ENCODE results near the gene CNIH1.
"Not testable (repeated sequence)": the region's sequence is repeated elsewhere in the genome, so short reads cannot be mapped to it uniquely, and the experiment has no call there.

CNIH1 gene

DNA sequence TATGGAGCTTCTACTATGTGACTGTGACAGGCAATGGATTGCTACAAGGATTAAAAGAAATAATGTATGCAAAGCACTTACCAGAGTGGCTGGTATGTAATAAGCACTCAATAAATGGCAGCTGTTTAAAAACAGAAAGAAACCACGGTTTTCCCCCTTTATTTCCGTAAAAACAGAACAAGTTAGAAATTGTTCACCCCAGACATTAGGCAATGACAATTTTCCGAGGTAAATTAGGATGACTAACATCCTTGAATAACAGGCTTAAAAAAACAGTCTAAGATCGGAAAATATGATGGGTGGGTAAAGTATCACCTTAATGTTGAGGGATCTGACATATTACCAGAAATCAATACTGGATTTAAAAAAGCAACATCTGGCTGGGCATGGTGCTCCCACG lies 20.9 kb upstream of the CNIH1 start:
- H3K36me3 ChIP-seq (ENCODE audit: insufficient read depth, low read length): no peaks in the 10 kb centered on the region
- H3K9me3 ChIP-seq (ENCODE audit: insufficient read depth, low read depth, low read length): peaks cover 18% of the 10 kb centered on the region; the same call in 1 of the 2 replicates
- 92% methylated on average over 5 of the region's 5 CpGs for WGBS

DNA sequence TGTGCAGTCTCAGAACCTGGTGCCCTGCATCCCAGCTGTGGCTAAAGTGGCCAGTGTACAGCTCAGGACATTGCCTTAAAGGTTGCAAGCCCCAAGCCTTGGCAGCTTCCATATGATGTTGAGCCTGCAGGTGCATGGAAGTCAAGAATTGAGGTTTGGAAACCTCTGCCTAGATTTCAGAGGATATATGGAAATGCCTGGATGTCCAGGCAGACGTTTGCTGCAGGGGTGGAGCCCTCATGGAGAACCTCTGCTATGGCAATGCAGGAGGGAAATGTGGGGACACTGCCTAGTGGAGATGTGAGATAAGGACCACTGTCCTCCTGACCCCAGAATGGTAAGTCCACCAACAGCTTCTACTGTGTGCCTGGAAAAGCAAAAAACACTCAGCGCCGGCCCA lies 17.9 kb upstream of the CNIH1 start:
- no peaks in the 10 kb centered on the region for H3K27me3 ChIP-seq (ENCODE audit: insufficient read depth, low read length)
- H3K9me3 ChIP-seq (ENCODE audit: insufficient read depth, low read depth, low read length): 0 out of 2 replicates have a peak, but pooled peaks cover 12% of the 10 kb centered on the region
- no peak overlapping the region for H3K4me3 ChIP-seq (ENCODE audit: low read length)
- no peak overlapping the region for H3K27ac ChIP-seq (ENCODE audit: low read depth, low read length)
- WGBS: 89% methylated on average over 3 of the region's 3 CpGs
- no peaks in the 10 kb centered on the region for H3K36me3 ChIP-seq (ENCODE audit: insufficient read depth, low read length)
- H3K4me1 ChIP-seq (ENCODE audit: insufficient read depth, low read length): no peaks in the 10 kb centered on the region
- H3K9ac ChIP-seq (ENCODE audit: low read depth, low read length): no peak overlapping the region

More for the DNA sequence above, 20.9 kb upstream of the CNIH1 start:
- no peak overlapping the region for H3K9ac ChIP-seq (ENCODE audit: low read depth, low read length)
- H3K27me3 ChIP-seq (ENCODE audit: insufficient read depth, low read length): no peaks in the 10 kb centered on the region
- H3K27ac ChIP-seq (ENCODE audit: low read depth, low read length): no peak overlapping the region
- H3K4me3 ChIP-seq (ENCODE audit: low read length): no peak overlapping the region
- no peaks in the 10 kb centered on the region for H3K4me1 ChIP-seq (ENCODE audit: insufficient read depth, low read length)

DNA sequence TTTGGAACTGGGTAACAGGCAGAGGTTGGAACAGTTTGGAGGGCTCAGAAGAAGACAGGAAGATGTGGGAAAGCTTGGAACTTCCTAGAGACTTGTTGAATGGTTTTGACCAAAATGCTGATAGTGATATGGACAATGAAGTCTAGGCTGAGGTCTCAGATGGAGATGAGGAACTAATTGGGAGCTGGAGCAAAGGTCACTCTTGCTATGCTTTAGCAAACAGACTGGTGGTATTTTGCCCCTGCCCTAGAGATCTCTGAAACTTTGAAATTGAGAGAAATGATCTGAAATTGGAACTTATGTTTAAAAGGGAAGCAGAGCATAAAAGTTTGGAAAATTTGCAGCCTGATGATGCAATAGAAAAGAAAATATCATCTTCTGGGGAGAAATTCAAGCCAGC lies 17.4 kb upstream of the CNIH1 start:
- H3K4me1 ChIP-seq (ENCODE audit: insufficient read depth, low read length); H3K27ac ChIP-seq (ENCODE audit: low read depth, low read length); H3K27me3 ChIP-seq (ENCODE audit: insufficient read depth, low read length); H3K4me3 ChIP-seq (ENCODE audit: low read length); H3K9ac ChIP-seq (ENCODE audit: low read depth, low read length); H3K36me3 ChIP-seq (ENCODE audit: insufficient read depth, low read length): not testable (repeated sequence)
- H3K9me3 ChIP-seq (ENCODE audit: insufficient read depth, low read depth, low read length): 0 out of 2 replicates have a peak, but pooled peaks cover 12% of the 10 kb centered on the region

DNA sequence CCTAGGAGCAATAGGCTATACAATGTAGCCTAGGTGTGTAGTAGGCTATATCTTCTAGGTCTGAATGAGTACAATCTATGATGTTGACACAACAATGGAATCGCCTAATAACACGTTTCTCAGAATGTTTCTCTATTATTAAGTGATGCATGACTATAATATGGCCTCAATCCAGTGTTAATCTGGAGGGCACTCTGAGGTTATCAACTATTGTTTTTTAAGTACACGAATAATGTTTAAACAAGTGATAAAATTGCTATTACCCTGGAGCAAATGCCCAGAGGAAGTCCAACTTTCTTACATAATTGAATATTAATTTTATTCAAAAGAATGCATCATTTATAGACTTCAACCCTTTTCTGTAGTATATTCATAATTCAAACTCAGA lies 16.4 kb upstream of the CNIH1 start:
- H3K27me3 ChIP-seq (ENCODE audit: insufficient read depth, low read length): no peaks in the 10 kb centered on the region
- 98% methylated on average over 3 of the region's 3 CpGs for WGBS
- H3K27ac ChIP-seq (ENCODE audit: low read depth, low read length): no peak overlapping the region

DNA sequence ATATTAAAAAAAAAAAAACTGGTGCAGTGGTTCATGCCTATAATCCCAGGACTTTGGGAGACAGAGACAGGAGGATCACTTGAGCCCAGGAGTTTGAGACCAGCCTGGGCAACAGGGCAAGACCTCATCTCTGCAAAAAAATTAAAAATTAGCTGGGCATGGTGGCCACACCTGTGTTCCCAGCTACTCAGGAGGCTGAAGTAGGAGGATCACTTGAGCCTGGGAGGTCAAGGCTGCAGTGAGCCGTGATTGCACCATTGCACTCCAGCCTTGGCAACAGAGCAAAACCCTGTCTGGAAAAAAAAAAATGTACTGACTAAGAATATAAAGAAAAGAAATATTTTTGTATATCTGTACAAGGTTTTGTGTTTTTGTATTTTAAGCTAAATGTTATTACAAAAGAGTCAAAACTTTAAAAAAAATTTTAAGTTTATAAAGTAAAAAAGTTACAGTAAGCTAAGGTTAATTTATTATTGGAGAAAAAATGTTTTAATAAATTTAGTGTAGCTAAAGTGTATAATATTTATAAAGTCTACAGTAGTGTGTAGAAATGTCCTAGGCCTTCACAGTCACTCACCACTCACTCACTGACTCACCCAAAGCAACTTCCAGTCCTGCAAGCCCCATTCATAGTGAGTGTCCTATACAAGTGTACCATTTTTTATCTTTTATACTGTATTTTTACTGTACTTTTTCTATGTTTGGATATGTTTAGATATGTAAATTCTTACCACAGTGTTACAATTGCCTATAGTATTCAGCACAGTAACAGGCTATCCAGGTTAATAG lies 15.8 kb upstream of the CNIH1 start:
- not testable (repeated sequence) for H3K27ac ChIP-seq (ENCODE audit: low read depth, low read length)
- WGBS: 100% methylated on average over 1 of the region's 1 CpG

More for the DNA sequence above, 16.4 kb upstream of the CNIH1 start:
- Histone ChIP-seq H3K9me3 (ENCODE audit: insufficient read depth, low read depth, low read length) (0 out of 2 replicates have a peak, but pooled peaks cover 12% of the 10 kb centered on the region), H3K4me3 (ENCODE audit: low read length) (no peak overlapping the region), H3K4me1 (ENCODE audit: insufficient read depth, low read length) (no peaks in the 10 kb centered on the region), H3K9ac (ENCODE audit: low read depth, low read length) (no peak overlapping the region), H3K36me3 (ENCODE audit: insufficient read depth, low read length) (no peaks in the 10 kb centered on the region)

DNA sequence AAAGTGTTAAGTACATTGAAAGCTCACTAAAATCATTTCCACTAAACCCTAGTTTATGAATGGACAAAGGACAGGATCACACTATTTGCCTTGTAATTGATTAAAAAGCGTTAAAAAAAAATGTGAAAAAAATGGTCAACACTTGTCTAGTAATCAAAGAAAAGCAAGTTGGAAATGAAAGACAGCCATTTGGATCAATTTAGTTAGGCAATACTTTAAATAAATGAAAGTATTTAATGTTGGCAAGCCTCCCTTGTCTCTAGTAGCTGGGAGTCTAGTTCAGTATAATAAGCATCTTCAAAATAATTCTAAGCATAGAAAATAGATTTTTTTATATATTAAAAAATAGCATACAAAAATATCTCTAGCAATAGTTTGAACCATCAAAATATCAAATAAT lies 14.2 kb upstream of the CNIH1 start:
- 0 out of 2 replicates have a peak, but pooled peaks cover 12% of the 10 kb centered on the region for H3K9me3 ChIP-seq (ENCODE audit: insufficient read depth, low read depth, low read length)
- H3K9ac ChIP-seq (ENCODE audit: low read depth, low read length): no peak overlapping the region
- no peak overlapping the region for H3K4me3 ChIP-seq (ENCODE audit: low read length)
- no peaks in the 10 kb centered on the region for H3K36me3 ChIP-seq (ENCODE audit: insufficient read depth, low read length)
- H3K27ac ChIP-seq (ENCODE audit: low read depth, low read length): no peak overlapping the region
- WGBS: 88% methylated on average over 1 of the region's 1 CpG
- no peaks in the 10 kb centered on the region for H3K27me3 ChIP-seq (ENCODE audit: insufficient read depth, low read length)
- H3K4me1 ChIP-seq (ENCODE audit: insufficient read depth, low read length): no peaks in the 10 kb centered on the region

More for the DNA sequence above, 15.8 kb upstream of the CNIH1 start:
- not testable (repeated sequence) for H3K27me3 ChIP-seq (ENCODE audit: insufficient read depth, low read length); H3K4me1 ChIP-seq (ENCODE audit: insufficient read depth, low read length); H3K4me3 ChIP-seq (ENCODE audit: low read length); H3K36me3 ChIP-seq (ENCODE audit: insufficient read depth, low read length); H3K9ac ChIP-seq (ENCODE audit: low read depth, low read length)
- 0 out of 2 replicates have a peak, but pooled peaks cover 12% of the 10 kb centered on the region for H3K9me3 ChIP-seq (ENCODE audit: insufficient read depth, low read depth, low read length)

DNA sequence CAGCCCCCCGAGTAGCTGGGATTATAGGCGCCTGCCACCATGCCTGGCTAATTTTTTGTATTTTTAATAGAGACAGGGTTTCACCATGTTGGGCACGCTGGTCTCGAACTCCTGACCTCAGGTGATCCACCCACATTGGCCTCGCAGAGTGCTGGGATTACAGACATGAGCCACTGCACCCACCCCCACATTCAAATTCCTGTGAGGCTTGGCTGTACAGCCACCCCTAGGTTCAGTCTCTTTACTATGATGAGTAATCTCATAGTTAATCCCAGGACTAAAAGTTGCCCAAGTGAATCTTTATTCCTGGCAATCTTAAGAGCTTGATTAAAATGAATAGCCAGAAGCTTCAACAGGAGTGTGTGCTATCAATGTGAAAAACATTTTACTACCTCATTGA lies 12.8 kb upstream of the CNIH1 start:
- not testable (repeated sequence) for H3K27ac ChIP-seq (ENCODE audit: low read depth, low read length); H3K9me3 ChIP-seq (ENCODE audit: insufficient read depth, low read depth, low read length); H3K36me3 ChIP-seq (ENCODE audit: insufficient read depth, low read length); H3K9ac ChIP-seq (ENCODE audit: low read depth, low read length); H3K4me1 ChIP-seq (ENCODE audit: insufficient read depth, low read length); H3K4me3 ChIP-seq (ENCODE audit: low read length); H3K27me3 ChIP-seq (ENCODE audit: insufficient read depth, low read length)
- 95% methylated on average over 5 of the region's 5 CpGs for WGBS

DNA sequence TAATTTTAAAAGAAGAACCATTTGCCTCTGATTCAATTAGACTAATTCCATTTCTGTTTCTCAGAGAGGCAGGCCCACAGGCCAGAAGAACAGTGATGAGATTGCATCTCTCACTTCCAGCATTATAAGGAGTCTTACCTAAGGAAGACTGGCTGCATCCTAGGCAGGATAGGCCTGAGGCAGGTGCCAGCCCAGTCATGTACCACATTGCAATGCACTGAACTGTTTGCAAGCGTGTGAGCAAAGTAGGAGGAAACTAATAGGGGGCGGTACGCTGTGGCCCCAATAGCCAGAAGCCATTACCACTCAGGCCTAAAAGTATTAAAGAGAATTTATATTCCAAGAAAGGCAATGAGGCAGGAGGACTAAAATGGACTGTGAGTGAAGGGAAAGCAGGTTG lies 12.1 kb upstream of the CNIH1 start:
- Histone ChIP-seq H3K4me3 (ENCODE audit: low read length) (no peak overlapping the region), H3K4me1 (ENCODE audit: insufficient read depth, low read length) (no peaks in the 10 kb centered on the region), H3K36me3 (ENCODE audit: insufficient read depth, low read length) (no peaks in the 10 kb centered on the region), H3K9me3 (ENCODE audit: insufficient read depth, low read depth, low read length) (no peaks in the 10 kb centered on the region), H3K9ac (ENCODE audit: low read depth, low read length) (no peak overlapping the region), H3K27ac (ENCODE audit: low read depth, low read length) (no peak overlapping the region), H3K27me3 (ENCODE audit: insufficient read depth, low read length) (no peaks in the 10 kb centered on the region)
- WGBS: 96% methylated on average over 3 of the region's 3 CpGs

DNA sequence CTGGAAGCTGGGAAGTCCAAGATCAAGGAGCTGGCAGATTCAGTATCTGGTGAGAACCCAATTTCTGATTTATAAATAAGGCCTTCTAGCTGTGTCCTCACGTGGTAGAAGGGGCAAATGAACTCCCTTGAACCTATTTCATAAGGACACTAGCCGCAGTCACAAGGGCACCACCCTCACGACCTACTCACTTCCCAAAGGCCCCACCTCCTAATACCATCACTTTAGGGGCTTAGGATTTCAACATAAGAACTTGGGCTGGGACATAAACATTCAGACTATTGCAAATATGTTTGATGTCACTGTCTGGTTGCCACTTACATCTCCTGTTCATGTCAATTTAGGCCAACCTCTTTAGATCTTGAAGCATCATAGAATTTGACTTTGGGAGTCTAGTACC lies 10.8 kb upstream of the CNIH1 start:
- H3K27ac ChIP-seq (ENCODE audit: low read depth, low read length): no peak overlapping the region
- H3K4me1 ChIP-seq (ENCODE audit: insufficient read depth, low read length): no peaks in the 10 kb centered on the region

DNA sequence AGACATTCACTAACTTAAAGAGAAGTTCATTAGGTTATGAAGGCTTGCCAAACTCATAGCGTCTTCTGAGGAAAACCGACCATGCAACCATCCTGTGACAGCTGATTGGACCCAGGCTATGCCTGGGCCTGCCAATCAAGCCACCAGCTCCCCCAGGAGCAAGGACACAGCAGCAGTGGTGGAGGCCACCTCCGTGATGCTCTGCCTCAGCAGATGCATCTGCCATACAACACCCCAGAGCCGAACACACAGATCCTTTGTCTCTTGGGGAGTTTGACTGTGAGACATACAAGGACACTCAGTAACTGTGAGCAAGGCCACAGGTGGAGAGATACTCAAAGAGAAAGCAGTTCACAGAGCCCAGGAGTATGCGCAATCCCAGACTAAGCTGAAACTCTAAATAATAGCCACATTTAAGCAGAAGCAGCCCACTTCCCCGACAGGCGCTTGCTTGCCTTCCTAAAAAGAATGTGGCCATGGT lies 10.0 kb upstream of the CNIH1 start:
- H3K27ac ChIP-seq (ENCODE audit: low read depth, low read length): no peak overlapping the region
- H3K4me1 ChIP-seq (ENCODE audit: insufficient read depth, low read length): no peaks in the 10 kb centered on the region
- H3K4me3 ChIP-seq (ENCODE audit: low read length): no peak overlapping the region
- H3K9me3 ChIP-seq (ENCODE audit: insufficient read depth, low read depth, low read length): no peaks in the 10 kb centered on the region
- H3K9ac ChIP-seq (ENCODE audit: low read depth, low read length): no peak overlapping the region
- 89% methylated on average over 7 of the region's 7 CpGs for WGBS
- H3K36me3 ChIP-seq (ENCODE audit: insufficient read depth, low read length): no peaks in the 10 kb centered on the region
- no peaks in the 10 kb centered on the region for H3K27me3 ChIP-seq (ENCODE audit: insufficient read depth, low read length)

More for the DNA sequence above, 10.8 kb upstream of the CNIH1 start:
- Histone ChIP-seq H3K9me3 (ENCODE audit: insufficient read depth, low read depth, low read length) (no peaks in the 10 kb centered on the region), H3K36me3 (ENCODE audit: insufficient read depth, low read length) (no peaks in the 10 kb centered on the region), H3K4me3 (ENCODE audit: low read length) (no peak overlapping the region), H3K9ac (ENCODE audit: low read depth, low read length) (no peak overlapping the region), H3K27me3 (ENCODE audit: insufficient read depth, low read length) (no peaks in the 10 kb centered on the region)
- WGBS: 80% methylated on average over 3 of the region's 3 CpGs

DNA sequence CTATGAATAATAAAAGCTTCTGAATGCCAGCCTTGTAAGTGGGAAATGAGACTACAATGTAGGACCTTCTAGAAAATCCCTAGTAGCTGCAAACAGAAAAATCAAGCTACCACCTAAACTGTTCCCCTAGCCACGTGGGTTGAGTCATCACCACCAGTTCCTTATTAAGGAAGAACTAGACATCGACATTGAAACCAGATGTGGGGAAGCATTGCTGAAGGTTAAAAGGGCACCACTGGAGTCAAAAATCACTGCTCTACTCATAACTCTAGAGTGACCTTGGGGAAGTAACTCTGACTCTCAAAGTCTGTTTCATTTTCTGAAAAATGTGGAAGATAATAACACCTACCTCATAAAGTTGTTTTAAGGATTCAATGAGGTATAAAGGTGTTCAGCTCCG lies 9.4 kb upstream of the CNIH1 start:
- Histone ChIP-seq H3K9ac (ENCODE audit: low read depth, low read length) (no peak overlapping the region), H3K36me3 (ENCODE audit: insufficient read depth, low read length) (no peaks in the 10 kb centered on the region), H3K4me1 (ENCODE audit: insufficient read depth, low read length) (no peaks in the 10 kb centered on the region), H3K4me3 (ENCODE audit: low read length) (no peak overlapping the region), H3K27me3 (ENCODE audit: insufficient read depth, low read length) (no peaks in the 10 kb centered on the region), H3K9me3 (ENCODE audit: insufficient read depth, low read depth, low read length) (no peaks in the 10 kb centered on the region), H3K27ac (ENCODE audit: low read depth, low read length) (no peak overlapping the region)
- 86% methylated on average over 3 of the region's 3 CpGs for WGBS
